Measurements from ENCODE around the gene DDA1. TPM values are rescaled to one million over a fixed set of nuclear protein-coding genes. Genes with fewer than 3 reads are reported as not detected.

The DDA1 gene
- total and polyA plus RNA-seq, 2 of the 13 experiments (the other 11 are each of a cell fraction or from before 2014, with no cell fraction given) = 24.5 to 26.0 TPM

DNA sequence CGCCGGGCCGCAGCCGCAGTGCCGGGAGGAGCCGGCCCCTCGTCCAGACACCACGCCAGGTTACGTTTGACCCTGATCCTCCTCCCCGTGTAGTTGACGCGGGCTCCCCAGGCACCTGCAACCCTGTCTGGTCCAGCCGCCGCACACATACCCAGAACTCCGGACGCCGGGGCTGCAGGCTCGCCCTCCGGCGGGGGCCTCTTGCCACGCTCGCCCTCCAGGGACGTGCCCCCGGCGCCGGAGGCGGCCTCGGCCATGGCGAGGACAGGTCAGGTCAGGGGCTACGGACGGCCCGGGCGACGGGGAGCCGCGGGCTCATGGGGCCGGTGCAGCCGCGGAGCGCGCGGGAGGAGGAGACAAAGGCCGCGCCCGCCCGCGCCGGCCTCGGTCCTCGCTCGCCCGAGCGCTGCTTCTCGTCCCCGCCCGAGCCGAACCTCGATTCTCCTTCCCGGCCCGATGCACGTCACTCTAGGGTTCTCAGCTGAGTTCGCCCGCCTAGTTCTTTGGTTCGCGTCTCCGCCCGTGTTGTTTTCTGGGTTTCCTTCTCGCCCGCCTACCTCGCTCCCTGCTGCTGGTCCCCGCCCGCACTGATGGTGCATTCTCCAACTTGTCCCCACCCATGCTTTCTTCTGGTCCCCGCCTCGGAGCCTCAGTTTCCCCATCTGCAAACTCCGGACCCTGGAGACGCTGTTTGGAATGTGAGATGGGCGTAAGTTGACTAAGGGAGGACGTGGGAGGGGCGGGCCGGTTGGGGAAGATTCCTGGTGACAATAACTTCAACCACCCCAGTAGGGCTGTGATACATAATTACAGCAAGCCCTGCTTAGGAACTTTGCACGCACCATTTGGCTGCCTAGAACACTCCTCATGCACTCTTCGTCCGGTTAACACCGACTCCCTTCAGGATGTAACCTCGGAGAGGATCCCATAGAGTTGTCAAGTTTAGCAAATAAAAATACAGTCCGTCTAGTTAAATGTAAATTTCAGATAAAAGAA, 25.3 kb downstream of the DDA1 start, which contains the start of gene ANO8 (continued):
- TF ChIP-seq, protein P1, sequence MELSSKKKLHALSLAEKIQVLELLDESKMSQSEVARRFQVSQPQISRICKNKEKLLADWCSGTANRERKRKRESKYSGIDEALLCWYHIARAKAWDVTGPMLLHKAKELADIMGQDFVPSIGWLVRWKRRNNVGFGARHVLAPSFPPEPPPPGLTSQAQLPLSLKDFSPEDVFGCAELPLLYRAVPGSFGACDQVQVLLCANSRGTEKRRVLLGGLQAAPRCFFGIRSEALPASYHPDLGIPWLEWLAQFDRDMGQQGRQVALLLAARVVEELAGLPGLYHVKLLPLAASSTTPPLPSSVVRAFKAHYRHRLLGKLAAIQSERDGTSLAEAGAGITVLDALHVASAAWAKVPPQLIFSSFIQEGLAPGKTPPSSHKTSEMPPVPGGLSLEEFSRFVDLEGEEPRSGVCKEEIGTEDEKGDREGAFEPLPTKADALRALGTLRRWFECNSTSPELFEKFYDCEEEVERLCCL (CRISPR knock-in tag; IDR thresholded peaks at IDR 0.05; ENCODE audit: borderline replicate concordance) = no peak
- TF ChIP-seq, protein P2, sequence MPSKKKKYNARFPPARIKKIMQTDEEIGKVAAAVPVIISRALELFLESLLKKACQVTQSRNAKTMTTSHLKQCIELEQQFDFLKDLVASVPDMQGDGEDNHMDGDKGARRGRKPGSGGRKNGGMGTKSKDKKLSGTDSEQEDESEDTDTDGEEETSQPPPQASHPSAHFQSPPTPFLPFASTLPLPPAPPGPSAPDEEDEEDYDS (CRISPR knock-in tag; IDR thresholded peaks at IDR 0.05) = peak; percentile 41; the same call in 1 of the 2 replicates
- TF ChIP-seq CENPT (CRISPR knock-in tag; IDR thresholded peaks at IDR 0.05; ENCODE audit: low read depth) (no peak), DPF2 (CRISPR knock-in tag; IDR thresholded peaks at IDR 0.05; ENCODE audit: borderline replicate concordance, low read depth) (no peak), ZSCAN29 (CRISPR knock-in tag; conservative IDR thresholded peaks at IDR 0.05) (no peak), U2AF2 (IDR thresholded peaks at IDR 0.05; ENCODE audit: low read depth, low read length) (no peak), ZNF33A (CRISPR knock-in tag; IDR thresholded peaks at IDR 0.05; ENCODE audit: borderline replicate concordance) (no peak), CHCHD3 (CRISPR knock-in tag; IDR thresholded peaks at IDR 0.05) (no peak), FOXC1 (CRISPR knock-in tag; IDR thresholded peaks at IDR 0.05; ENCODE audit: borderline replicate concordance) (peak; percentile 64; the same call in 1 of the 2 replicates), SYNCRIP (IDR thresholded peaks at IDR 0.05; ENCODE audit: insufficient read depth, low read depth, low read length) (no peak), PAWR (CRISPR knock-in tag; IDR thresholded peaks at IDR 0.05; ENCODE audit: borderline replicate concordance) (no peak), SAFB2 (CRISPR knock-in tag; IDR thresholded peaks at IDR 0.05; ENCODE audit: borderline replicate concordance, low read depth) (peak; percentile 90; the same call in 1 of the 2 replicates), FOXP1 (IDR thresholded peaks at IDR 0.05) (no peak), FOXP1 (CRISPR knock-in tag; IDR thresholded peaks at IDR 0.05) (no peak), SCMH1 (CRISPR knock-in tag; IDR thresholded peaks at IDR 0.05; ENCODE audit: borderline replicate concordance) (no peak)
- TF ChIP-seq, protein P3, sequence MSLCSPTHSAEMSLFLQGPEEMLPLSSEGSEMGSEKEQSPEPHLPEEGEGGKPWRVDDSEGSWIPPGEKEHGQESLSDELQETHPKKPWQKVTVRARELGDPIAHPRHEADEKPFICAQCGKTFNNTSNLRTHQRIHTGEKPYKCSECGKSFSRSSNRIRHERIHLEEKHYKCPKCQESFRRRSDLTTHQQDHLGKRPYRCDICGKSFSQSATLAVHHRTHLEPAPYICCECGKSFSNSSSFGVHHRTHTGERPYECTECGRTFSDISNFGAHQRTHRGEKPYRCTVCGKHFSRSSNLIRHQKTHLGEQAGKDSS (CRISPR knock-in tag; IDR thresholded peaks at IDR 0.05; ENCODE audit: borderline replicate concordance, low read depth) = 0 out of 2 replicates have a peak, but pooled peaks have one; percentile 78
- TF ChIP-seq, protein P4, sequence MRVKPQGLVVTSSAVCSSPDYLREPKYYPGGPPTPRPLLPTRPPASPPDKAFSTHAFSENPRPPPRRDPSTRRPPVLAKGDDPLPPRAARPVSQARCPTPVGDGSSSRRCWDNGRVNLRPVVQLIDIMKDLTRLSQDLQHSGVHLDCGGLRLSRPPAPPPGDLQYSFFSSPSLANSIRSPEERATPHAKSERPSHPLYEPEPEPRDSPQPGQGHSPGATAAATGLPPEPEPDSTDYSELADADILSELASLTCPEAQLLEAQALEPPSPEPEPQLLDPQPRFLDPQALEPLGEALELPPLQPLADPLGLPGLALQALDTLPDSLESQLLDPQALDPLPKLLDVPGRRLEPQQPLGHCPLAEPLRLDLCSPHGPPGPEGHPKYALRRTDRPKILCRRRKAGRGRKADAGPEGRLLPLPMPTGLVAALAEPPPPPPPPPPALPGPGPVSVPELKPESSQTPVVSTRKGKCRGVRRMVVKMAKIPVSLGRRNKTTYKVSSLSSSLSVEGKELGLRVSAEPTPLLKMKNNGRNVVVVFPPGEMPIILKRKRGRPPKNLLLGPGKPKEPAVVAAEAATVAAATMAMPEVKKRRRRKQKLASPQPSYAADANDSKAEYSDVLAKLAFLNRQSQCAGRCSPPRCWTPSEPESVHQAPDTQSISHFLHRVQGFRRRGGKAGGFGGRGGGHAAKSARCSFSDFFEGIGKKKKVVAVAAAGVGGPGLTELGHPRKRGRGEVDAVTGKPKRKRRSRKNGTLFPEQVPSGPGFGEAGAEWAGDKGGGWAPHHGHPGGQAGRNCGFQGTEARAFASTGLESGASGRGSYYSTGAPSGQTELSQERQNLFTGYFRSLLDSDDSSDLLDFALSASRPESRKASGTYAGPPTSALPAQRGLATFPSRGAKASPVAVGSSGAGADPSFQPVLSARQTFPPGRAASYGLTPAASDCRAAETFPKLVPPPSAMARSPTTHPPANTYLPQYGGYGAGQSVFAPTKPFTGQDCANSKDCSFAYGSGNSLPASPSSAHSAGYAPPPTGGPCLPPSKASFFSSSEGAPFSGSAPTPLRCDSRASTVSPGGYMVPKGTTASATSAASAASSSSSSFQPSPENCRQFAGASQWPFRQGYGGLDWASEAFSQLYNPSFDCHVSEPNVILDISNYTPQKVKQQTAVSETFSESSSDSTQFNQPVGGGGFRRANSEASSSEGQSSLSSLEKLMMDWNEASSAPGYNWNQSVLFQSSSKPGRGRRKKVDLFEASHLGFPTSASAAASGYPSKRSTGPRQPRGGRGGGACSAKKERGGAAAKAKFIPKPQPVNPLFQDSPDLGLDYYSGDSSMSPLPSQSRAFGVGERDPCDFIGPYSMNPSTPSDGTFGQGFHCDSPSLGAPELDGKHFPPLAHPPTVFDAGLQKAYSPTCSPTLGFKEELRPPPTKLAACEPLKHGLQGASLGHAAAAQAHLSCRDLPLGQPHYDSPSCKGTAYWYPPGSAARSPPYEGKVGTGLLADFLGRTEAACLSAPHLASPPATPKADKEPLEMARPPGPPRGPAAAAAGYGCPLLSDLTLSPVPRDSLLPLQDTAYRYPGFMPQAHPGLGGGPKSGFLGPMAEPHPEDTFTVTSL (CRISPR knock-in tag; IDR thresholded peaks at IDR 0.05; ENCODE audit: borderline replicate concordance) = no peak
- TF ChIP-seq, protein P5, sequence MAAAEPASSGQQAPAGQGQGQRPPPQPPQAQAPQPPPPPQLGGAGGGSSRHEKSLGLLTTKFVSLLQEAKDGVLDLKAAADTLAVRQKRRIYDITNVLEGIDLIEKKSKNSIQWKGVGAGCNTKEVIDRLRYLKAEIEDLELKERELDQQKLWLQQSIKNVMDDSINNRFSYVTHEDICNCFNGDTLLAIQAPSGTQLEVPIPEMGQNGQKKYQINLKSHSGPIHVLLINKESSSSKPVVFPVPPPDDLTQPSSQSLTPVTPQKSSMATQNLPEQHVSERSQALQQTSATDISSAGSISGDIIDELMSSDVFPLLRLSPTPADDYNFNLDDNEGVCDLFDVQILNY (CRISPR knock-in tag; conservative IDR thresholded peaks at IDR 0.05) = 0 out of 2 replicates have a peak, but pooled peaks have one; percentile 38
